ENCODE measurements around the gene RUVBL2. TPM values are rescaled to one million over a fixed set of nuclear protein-coding genes. Genes with fewer than 3 reads are reported as not detected.

Gene RUVBL2
- total and polyA plus RNA-seq, 2 donors (not counting 3 experiments of a cell fraction or from before 2014, with no cell fraction given): 115 to 185 TPM

- dilution Hi-C loops (cut with MboI; ENCODE audit: extremely low pct_ligation_motif_present, low sequenced_read_pairs): no loop called here
- CTCF ChIA-PET: interaction anchor here (1.0 to 7.2 kb wide), 2 partner anchors 14 to 83 kb away, joined by 3 to 59 read pairs; no protein-coding TSS in a partner anchor
- H3K79me2 ChIP-seq (ENCODE audit: control insufficient read depth, insufficient read depth, low read length): no peaks in the 10 kb centered on the region
- H3K27me3 ChIP-seq (ENCODE audit: control insufficient read depth in 2 of 2, insufficient read depth in 2 of 2, low read length in 2 of 2): no peaks in the 10 kb centered on the region
- FAIRE-seq: no peak
- H3K36me3 ChIP-seq (ENCODE audit: control insufficient read depth in 2 of 2, extremely low read depth in 1 of 2, insufficient read depth in 2 of 2, low read length in 2 of 2): peaks cover 0 to 32% of the 10 kb centered on the region in 2 experiments
- no peak overlapping the region for H3K27ac ChIP-seq (ENCODE audit: insufficient read depth, low read depth, low read length)
- no TSS peak for BruUV-seq (replicated peaks)
- H3K9me3 ChIP-seq (replicated peaks; ENCODE audit: control insufficient read depth, insufficient read depth, low read length): no peaks in the 10 kb centered on the region
- POLR2A ChIA-PET: no interaction called here
- H3K9me1 ChIP-seq (replicated peaks; ENCODE audit: control insufficient read depth, extremely low read depth, insufficient read depth, low read length): no peaks in the 10 kb centered on the region
- TF ChIP-seq, protein P1, sequence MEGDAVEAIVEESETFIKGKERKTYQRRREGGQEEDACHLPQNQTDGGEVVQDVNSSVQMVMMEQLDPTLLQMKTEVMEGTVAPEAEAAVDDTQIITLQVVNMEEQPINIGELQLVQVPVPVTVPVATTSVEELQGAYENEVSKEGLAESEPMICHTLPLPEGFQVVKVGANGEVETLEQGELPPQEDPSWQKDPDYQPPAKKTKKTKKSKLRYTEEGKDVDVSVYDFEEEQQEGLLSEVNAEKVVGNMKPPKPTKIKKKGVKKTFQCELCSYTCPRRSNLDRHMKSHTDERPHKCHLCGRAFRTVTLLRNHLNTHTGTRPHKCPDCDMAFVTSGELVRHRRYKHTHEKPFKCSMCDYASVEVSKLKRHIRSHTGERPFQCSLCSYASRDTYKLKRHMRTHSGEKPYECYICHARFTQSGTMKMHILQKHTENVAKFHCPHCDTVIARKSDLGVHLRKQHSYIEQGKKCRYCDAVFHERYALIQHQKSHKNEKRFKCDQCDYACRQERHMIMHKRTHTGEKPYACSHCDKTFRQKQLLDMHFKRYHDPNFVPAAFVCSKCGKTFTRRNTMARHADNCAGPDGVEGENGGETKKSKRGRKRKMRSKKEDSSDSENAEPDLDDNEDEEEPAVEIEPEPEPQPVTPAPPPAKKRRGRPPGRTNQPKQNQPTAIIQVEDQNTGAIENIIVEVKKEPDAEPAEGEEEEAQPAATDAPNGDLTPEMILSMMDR (IDR thresholded peaks at IDR 0.05; ENCODE audit: extremely low read depth in 1 of 2, insufficient read depth in 1 of 2, low read depth in 1 of 2, low read length in 2 of 2): no peak
- TF ChIP-seq MYC (IDR thresholded peaks at IDR 0.05; ENCODE audit: low read depth, low read length) (no peak), FOS (IDR thresholded peaks at IDR 0.05; ENCODE audit: borderline replicate concordance, insufficient read depth, low read length) (no peak), JUN (IDR thresholded peaks at IDR 0.05; ENCODE audit: borderline replicate concordance, insufficient read depth, insufficient read length, low read depth) (no peak), EZH2 (IDR thresholded peaks at IDR 0.05; ENCODE audit: borderline replicate concordance, low read depth, low read length, severe bottlenecking) (no peak), POLR2AphosphoS5 (IDR thresholded peaks at IDR 0.05; ENCODE audit: insufficient read depth, low read depth, low read length) (no peak), GATA2 (IDR thresholded peaks at IDR 0.05; ENCODE audit: insufficient read depth, insufficient read length, low read depth, low read length) (no peak), POLR2A (IDR thresholded peaks at IDR 0.05; ENCODE audit: low read depth, low read length) (no peak)
- no peaks in the 10 kb centered on the region for H4K20me1 ChIP-seq (replicated peaks; ENCODE audit: control insufficient read depth, extremely low read depth, insufficient read depth, low read length)
- no peak overlapping the region for H3K4me3 ChIP-seq (replicated peaks in 1 of 3; ENCODE audit: insufficient read depth in 1 of 3, low read depth in 1 of 3, low read length in 3 of 3)
- peaks cover 10% of the 10 kb centered on the region for H3K4me1 ChIP-seq (ENCODE audit: control insufficient read depth, extremely low read depth, insufficient read depth, low read length)
- H3K9ac ChIP-seq (replicated peaks; ENCODE audit: extremely low read depth, insufficient read depth, low read length): no peak overlapping the region
- no peak overlapping the region for H3K4me2 ChIP-seq (ENCODE audit: insufficient read depth, low read length)
- intact Hi-C loops (cut with micrococcal nuclease): no loop called here
- no peak for DNase-seq (ENCODE audit: low read depth, low spot score)
- H2AFZ ChIP-seq (ENCODE audit: low read depth, low read length): no peak overlapping the region
Observed at GRCh38 chr19:49014123-49014869, 20.6 kb downstream of the RUVBL2 start.
